Left lung (tissue), 10 donors: ENCODE results near the gene RNF148. TPM values are rescaled to one million over a fixed set of nuclear protein-coding genes. Genes with fewer than 3 reads are reported as not detected.
A peak's percentile ranks its signal among the peaks of the same experiment; 100 is the strongest.

Source experiments
- ATAC-seq: fragments of 200-7000 bp; cut with Tn5 transposase; one replicate; pipeline ENCODE4 v1.9.1; 2020; ENCODE audit warnings: moderate library complexity
- DNase-seq, 4 donors: peaks; one replicate each; pipeline ENCODE4 v3.0.0-alpha.2; 2013 to 2020
- H3K27ac ChIP-seq, 2 donors: fragments of 200-600 bp; sonication (generic) in 1 of 2; one replicate each; pipeline versions ENCODE4 v1.5.0 to v1.8.0; 2020 to 2021
- H3K27me3 ChIP-seq, 2 donors: fragments of 200-600 bp; sonication (generic) in 1 of 2; one replicate each; pipeline versions ENCODE4 v1.5.0 to v1.8.0; 2020 to 2021
- H3K36me3 ChIP-seq, 2 donors: fragments of 200-600 bp; sonication (generic) in 1 of 2; one replicate each; pipeline versions ENCODE4 v1.5.0 to v1.8.0; 2020 to 2021
- H3K4me1 ChIP-seq, 2 donors: fragments of 200-600 bp; one replicate each; pipeline ENCODE4 v1.8.0; 2021
- H3K4me3 ChIP-seq, 2 donors: fragments of 200-600 bp; sonication (generic) in 1 of 2; one replicate each; pipeline versions ENCODE4 v1.5.0 to v1.8.0; 2020 to 2021; ENCODE audit warnings: mild to moderate bottlenecking in 1 of 2
- H3K9me3 ChIP-seq, 2 donors: fragments of 200-600 bp; sonication (generic) in 1 of 2; one replicate each; pipeline versions ENCODE4 v1.5.0 to v1.8.0; 2020 to 2021
- intact Hi-C, 2 donors: fragments of 100-400 bp; cut with DNase I; formaldehyde crosslinking; loops; one replicate each; pipeline versions ENCODE4 v1.11.2 to v1.14.2; 2022
- polyA plus RNA-seq, 6 donors: library from polyadenylated mRNA; unstranded; fragments of 120-200 nt; gene quantifications; one replicate each; pipeline ENCODE4 v1.2.1, GENCODE V29; 2013; ENCODE audit not compliant: insufficient read length in 6 of 6
- total RNA-seq, 2 donors: library from RNA; stranded (reverse); fragmentation: NEBNext Ultra II Directional; extraction: Animal tissue kit (Norgen Biotek cat#: 25700); gene quantifications; one replicate each; pipeline ENCODE4 v1.2.1, GENCODE V29; 2021
- TF ChIP-seq, protein P1 (sequence below), 2 donors: fragments of 200-600 bp; sonication (generic) in 1 of 2; IDR thresholded peaks; one replicate each; pipeline versions ENCODE4 v1.5.0 to v1.8.0; 2021; ENCODE audit warnings: antibody characterized with exemption in 2 of 2
- donor health status: DM: no; HTN: yes; CAD: no.
- donor health status: DM: no; HTN: no; CAD: no.

Gene RNF148
- total and polyA plus RNA-seq, 8 donors, result 0.34 to 2.1 (median 0.41) TPM; not detected in 1

DNA sequence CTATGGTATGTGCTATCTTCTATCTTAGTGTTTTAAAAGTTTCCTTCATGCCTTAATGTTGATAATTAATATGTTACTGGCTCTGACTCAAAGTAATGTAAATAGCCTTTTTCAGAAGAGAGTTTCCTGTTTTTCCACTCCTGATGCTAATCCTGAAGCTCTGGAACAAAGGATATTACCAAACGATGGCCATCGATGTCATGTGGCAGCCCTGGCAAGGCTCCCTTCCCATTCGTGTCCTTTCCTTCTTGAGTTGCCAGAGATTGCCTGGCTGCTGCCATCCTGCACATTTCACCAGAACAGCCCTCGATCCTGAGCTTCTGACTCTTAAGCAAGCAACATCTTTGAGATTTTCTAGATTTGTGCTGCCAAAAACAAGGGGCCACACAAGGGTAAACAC lies 49.8 kb downstream of the RNF148 start:
- DNase-seq (peak in 1 of 4 donors; percentile 25), ATAC-seq (peak; percentile 45)
- Histone ChIP-seq H3K27me3 (no peaks in the 10 kb centered on the region), H3K4me3 (no peak overlapping the region), H3K4me1 (no peaks in the 10 kb centered on the region), H3K27ac (no peak overlapping the region), H3K9me3 (peaks cover 0 to 2% of the 10 kb centered on the region in 2 donors), H3K36me3 (no peaks in the 10 kb centered on the region)
- TF ChIP-seq, protein P1, sequence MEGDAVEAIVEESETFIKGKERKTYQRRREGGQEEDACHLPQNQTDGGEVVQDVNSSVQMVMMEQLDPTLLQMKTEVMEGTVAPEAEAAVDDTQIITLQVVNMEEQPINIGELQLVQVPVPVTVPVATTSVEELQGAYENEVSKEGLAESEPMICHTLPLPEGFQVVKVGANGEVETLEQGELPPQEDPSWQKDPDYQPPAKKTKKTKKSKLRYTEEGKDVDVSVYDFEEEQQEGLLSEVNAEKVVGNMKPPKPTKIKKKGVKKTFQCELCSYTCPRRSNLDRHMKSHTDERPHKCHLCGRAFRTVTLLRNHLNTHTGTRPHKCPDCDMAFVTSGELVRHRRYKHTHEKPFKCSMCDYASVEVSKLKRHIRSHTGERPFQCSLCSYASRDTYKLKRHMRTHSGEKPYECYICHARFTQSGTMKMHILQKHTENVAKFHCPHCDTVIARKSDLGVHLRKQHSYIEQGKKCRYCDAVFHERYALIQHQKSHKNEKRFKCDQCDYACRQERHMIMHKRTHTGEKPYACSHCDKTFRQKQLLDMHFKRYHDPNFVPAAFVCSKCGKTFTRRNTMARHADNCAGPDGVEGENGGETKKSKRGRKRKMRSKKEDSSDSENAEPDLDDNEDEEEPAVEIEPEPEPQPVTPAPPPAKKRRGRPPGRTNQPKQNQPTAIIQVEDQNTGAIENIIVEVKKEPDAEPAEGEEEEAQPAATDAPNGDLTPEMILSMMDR (IDR thresholded peaks at IDR 0.05), result no peak
- intact Hi-C loops, result no loop called here

Other genes starting within 250 kb of the RNF148 start
- 1 to 10 TPM; 1.2 to 1.6 TPM for gene RNF133, start 3.8 kb downstream of the RNF148 start, total RNA-seq
- gene RNF133, start 3.8 kb downstream of the RNF148 start, polyA plus RNA-seq, result under 1 TPM; 0.14 to 0.35 (median 0.28) TPM
- gene CADPS2, start 183.5 kb upstream of the RNF148 start, total RNA-seq, result 10 to 100 TPM; 34.2 to 57.5 TPM
- gene CADPS2, start 183.5 kb upstream of the RNF148 start, polyA plus RNA-seq, result 10 to 100 TPM; 62.4 to 83.4 (median 69.8) TPM